ENCODE measurements around the gene SLC25A24. TPM values are rescaled to one million over a fixed set of nuclear protein-coding genes. Genes with fewer than 3 reads are reported as not detected.

The SLC25A24 gene
- polyA plus RNA-seq, 6 donors from 2014 or later: 21.5 to 25.9 (median 24.0) TPM

DNA sequence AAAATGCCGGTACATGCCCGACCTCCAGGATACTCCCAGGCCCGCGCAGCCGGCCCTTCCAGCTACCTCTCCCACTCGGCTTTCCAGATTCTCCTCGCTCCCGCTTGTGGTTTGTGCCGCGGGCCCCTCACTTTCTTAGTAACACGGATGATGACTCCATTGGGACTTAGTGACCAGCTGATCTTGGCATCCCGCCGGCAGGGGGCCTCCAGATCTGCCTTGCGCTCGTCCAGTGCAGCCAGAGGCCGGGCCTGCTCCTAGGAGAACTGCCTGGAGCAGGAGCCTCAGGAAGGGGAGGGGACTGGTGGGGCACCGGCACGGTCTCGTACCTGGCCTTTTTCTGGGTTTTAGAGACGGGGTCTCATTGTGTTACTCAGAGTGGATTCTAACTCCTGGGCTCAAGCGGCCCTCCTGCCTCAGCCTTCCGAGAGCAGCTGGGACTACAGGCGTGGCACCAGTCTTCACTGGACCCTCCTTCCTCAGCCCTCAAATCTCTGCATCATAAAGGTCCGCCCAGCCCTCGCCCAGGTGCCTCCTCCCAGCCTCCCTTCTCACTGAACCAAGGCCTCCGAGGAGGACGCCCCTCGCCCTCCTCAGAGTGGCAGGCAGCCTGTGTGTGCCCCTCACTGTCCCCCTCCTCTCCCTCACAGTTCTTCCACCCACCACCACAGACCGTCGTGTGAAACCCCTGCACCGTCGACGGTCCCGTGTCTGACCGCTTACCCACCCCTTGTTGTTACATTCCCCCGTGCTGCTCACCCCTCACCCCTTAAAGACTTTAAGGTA, 78.6 kb downstream of the SLC25A24 start:
- Mint-ChIP-seq H3K27ac (peak overlapping the region in 2 of 6 donors; percentile 25 to 74), H3K4me1 (peaks cover 20 to 30% (median 21%) of the 10 kb centered on the region in 3 donors), H3K4me3 (no peak overlapping the region), H3K9me3 (no peaks in the 10 kb centered on the region), H3K36me3 (no peaks in the 10 kb centered on the region), H3K27me3 (no peaks in the 10 kb centered on the region)
- ATAC-seq (ENCODE audit: low read depth in 2 of 2) (no peak), DNase-seq (no peak)

DNA sequence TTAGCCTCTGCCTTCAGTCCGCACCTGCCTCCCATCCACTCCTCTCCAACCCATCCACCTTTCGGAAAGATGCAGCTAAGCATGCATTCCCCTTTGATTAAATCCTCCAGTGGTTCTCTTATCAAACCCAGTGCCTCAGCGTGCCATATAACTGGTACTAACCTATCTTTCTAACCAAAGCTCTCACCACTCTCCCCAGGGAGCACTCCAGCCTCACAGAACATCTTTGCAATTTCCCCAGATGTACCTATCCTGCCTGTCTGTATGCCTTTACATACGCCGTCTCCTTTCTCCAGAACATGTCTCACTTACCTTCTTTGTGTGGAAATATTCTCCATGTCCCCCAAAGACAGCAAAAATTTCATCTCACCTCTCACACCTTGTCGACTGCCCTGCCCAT, 80.0 kb downstream of the SLC25A24 start:
- no peaks in the 10 kb centered on the region for H3K36me3 Mint-ChIP-seq
- H3K27ac Mint-ChIP-seq: peak overlapping the region in 2 of 6 donors; percentile 35 to 68
- peak overlapping the region in 1 of 8 donors; percentile 57 for H3K4me3 Mint-ChIP-seq
- DNase-seq (no peak), ATAC-seq (ENCODE audit: low read depth in 2 of 2) (no peak)
- H3K9me3 Mint-ChIP-seq: no peaks in the 10 kb centered on the region
- no peaks in the 10 kb centered on the region for H3K27me3 Mint-ChIP-seq
- H3K4me1 Mint-ChIP-seq: peaks cover 15 to 23% (median 20%) of the 10 kb centered on the region in 3 donors

DNA sequence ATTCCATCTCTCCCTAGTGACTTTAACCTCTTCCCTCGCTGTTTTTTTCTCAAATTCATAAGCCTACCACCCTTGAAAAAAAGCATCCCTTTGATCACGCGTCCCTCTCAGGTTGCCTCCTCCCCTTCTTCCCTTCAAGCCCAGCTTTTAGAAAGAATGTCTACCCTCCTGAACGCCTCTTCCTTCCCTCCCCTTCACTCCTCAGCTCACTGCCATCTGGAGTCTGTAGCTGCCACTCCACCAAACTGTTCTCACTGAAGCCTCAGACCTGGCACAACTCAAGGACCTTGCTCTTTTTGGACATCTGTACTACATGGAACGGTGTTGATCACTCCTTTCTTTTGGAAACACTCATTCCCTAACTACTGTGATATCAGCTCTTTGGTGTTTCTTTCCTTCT, 80.6 kb downstream of the SLC25A24 start:
- Mint-ChIP-seq H3K27me3 (no peaks in the 10 kb centered on the region), H3K4me3 (no peak overlapping the region), H3K4me1 (peaks cover 19 to 24% (median 20%) of the 10 kb centered on the region in 3 donors), H3K36me3 (no peaks in the 10 kb centered on the region), H3K27ac (peak overlapping the region in 3 of 6 donors; percentile 3 to 68 (median 32)), H3K9me3 (no peaks in the 10 kb centered on the region)
- no peak for DNase-seq
- no peak for ATAC-seq (ENCODE audit: low read depth in 2 of 2)

DNA sequence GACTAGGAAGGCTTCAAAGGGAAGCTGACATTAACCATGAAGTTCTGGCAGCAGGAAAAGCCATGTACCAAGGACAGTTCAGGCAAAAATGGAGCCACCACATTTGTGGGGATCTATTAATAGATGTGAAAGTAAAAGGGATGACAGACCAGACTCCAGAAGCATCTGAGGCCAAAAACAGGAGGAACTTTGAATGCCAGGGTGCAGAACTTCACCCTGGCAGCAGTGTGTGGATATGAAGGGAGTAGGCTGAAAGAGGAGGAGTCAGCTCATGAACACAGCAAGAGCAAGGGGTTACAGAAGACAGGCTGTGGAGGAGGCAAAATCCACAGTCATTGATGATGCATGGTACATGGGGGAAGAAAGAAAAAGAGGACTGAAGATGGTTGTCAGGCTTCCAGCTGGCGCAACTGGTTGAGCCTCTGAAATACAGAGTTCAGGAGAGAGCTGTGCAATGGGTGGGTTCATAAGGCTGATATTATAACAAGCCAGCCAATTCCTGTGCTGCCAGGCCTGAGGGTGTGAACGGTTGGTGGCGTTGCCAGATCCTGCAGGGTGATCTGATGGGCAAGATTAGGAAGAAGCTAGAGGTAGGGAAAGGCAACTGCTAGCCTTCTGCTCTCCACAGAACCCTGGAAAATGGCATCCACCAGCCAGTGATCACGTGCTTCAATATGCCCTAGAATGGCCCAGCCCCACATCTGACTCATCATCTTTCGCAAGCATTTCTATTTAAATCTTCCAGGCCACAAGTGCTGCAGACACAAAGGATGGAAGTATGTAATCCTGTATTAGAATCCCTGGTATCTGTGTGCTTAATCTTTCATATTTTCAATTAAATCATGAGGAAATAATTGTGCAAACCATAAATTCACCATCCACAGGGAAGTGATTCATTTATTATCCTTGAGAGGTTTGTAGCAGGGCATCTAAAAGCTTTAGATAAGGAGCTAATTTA, 81.9 kb downstream of the SLC25A24 start:
- ATAC-seq (ENCODE audit: low read depth in 2 of 2): no peak
- Mint-ChIP-seq H3K27me3 (no peaks in the 10 kb centered on the region), H3K4me1 (peaks cover 20 to 31% (median 27%) of the 10 kb centered on the region in 3 donors), H3K4me3 (no peak overlapping the region), H3K27ac (peak overlapping the region in 2 of 6 donors; percentile 56 to 70), H3K36me3 (no peaks in the 10 kb centered on the region), H3K9me3 (no peaks in the 10 kb centered on the region)
- DNase-seq: no peak

DNA sequence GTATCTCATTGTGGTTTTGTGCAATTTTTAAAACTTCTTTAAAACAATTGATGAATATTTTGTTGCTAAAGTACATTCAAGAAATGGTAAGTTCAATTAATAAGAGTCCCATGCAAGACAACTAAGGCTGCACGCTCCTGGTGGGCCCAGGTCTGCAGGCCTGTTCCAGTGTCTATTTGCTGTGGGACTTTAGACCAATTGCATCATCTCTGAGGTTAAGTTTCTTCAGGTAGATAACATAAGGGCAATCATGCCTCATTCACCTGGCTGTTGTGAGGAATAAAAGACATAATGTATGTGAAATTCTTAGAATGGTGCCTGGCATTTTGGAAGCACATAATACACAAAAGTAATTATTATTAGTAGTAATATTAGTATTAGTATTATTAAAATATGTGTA, 82.9 kb downstream of the SLC25A24 start:
- Mint-ChIP-seq H3K27me3 (no peaks in the 10 kb centered on the region), H3K27ac (no peak overlapping the region), H3K4me3 (no peak overlapping the region)

DNA sequence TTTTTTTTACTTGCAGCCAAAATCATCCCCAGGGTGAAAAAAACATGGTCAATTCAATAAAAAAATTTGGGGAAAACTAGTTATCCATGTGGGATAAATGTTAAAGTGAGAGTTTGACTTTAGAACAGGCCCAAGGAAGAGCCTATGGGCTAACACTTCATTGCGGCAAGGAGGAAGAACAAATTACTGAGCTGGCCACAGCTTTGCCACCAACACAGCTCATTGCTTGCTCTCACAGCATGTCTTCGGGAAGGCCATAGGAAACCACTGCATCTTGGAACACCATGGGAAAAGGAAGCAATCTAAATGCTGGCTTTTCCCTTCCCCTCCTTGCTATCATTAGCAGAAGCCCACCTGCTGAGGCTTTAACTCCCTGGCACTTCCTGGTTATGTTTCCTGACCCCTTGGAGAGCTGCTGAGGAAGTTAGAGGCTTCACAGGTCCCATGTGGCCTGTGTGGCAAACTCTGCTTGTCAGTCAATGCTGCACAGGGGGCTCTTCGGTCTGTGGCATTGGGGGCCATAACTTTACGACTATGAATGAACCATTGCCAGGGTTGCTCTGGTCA, 86.0 kb downstream of the SLC25A24 start:
- Mint-ChIP-seq H3K27ac (peak overlapping the region in 2 of 6 donors; percentile 65 to 83), H3K36me3 (no peaks in the 10 kb centered on the region), H3K27me3 (no peaks in the 10 kb centered on the region), H3K9me3 (no peaks in the 10 kb centered on the region), H3K4me1 (peaks cover 7 to 21% (median 15%) of the 10 kb centered on the region in 3 donors), H3K4me3 (peak overlapping the region in 2 of 8 donors; percentile 48 to 63)
- peak; percentile 50 to 61 for ATAC-seq (ENCODE audit: low read depth in 2 of 2)
- no peak for DNase-seq

More for the DNA sequence above, 82.9 kb downstream of the SLC25A24 start:
- peaks cover 20 to 31% (median 27%) of the 10 kb centered on the region in 3 donors for H3K4me1 Mint-ChIP-seq
- no peak for DNase-seq
- ATAC-seq (ENCODE audit: low read depth in 2 of 2): no peak
- no peaks in the 10 kb centered on the region for H3K9me3 Mint-ChIP-seq
- H3K36me3 Mint-ChIP-seq: no peaks in the 10 kb centered on the region

DNA sequence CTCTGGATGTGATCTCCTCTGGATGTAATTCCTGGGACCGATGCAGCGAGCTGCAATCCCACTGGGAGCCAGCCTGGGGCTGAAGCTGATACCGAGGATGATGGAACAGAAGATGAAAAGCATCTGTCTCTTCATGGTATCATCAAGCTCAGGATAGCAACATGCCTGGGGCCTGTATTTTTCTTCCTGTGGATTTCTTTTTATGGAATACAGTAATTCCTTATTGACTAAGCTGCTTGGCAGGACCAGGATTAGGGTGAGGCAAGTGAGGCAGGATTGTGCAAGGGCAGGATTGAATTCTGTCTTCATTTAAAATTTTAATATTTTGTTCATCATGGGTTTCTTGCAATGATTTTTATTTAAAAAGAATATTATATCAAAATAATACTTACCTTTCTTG, 86.6 kb downstream of the SLC25A24 start:
- H3K36me3 Mint-ChIP-seq: no peaks in the 10 kb centered on the region
- ATAC-seq (ENCODE audit: low read depth in 2 of 2) (no peak), DNase-seq (no peak)
- H3K4me1 Mint-ChIP-seq: peaks cover 7 to 21% (median 15%) of the 10 kb centered on the region in 3 donors
- H3K9me3 Mint-ChIP-seq: no peaks in the 10 kb centered on the region
- no peak overlapping the region for H3K4me3 Mint-ChIP-seq
- no peak overlapping the region for H3K27ac Mint-ChIP-seq
- H3K27me3 Mint-ChIP-seq: no peaks in the 10 kb centered on the region

DNA sequence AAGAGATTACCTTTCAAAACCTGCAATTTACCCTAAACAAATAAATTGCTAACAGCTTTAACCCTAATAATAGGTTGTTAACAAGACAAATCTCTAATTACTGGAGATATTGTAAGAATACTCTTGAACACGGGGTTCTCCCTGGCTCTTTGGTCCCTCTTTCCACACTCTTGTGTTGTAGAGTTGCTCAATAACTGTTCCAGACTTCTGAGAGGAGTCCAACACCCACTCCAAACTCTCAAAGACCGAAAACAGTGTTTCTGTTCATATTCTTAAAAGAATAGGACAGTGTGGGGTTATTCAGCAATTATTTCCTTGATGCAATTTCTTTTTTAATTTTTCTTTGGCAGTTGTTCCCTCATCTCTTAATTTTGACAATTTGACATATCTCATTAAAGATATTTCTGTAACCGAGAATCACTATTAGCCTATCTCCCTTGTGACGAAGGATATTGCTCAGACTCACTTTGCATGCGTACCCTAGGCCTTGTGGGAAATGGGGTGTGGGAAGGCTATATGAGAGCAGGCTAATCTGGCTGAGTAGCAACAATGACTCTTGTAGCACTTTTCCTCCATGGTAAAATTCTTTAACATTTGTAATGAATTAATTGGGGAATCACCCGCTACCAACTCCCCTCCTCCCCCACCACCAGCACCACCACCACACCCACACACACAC, 90.7 kb downstream of the SLC25A24 start:
- peak overlapping the region in 1 of 8 donors; percentile 22 for H3K4me3 Mint-ChIP-seq
- H3K9me3 Mint-ChIP-seq: peaks cover 0 to 6% (median 0%) of the 10 kb centered on the region in 7 donors
- ATAC-seq (ENCODE audit: low read depth in 2 of 2) (no peak), DNase-seq (no peak)
- H3K36me3 Mint-ChIP-seq: no peaks in the 10 kb centered on the region
- H3K27ac Mint-ChIP-seq: no peak overlapping the region
- H3K4me1 Mint-ChIP-seq: peaks cover 0 to 7% (median 6%) of the 10 kb centered on the region in 3 donors
- H3K27me3 Mint-ChIP-seq: no peaks in the 10 kb centered on the region

DNA sequence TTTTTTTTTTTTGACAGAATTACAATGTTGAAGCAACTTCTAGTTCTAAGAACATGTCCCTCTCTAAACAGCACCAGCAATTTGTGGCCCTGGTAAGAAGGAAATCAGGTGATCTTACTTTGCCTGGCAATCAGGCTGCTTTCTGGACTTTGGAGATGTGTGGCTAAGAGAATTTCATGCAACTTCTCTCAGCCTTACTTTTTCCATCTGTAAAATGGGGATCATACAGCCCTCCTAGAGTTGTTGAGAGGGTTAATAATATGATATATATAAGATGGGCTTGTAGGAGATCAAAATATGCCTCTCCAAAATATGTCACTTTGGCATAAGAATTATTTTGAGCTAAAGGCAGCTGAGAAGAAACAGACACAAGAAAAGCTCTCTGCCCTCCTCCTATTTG, 92.0 kb downstream of the SLC25A24 start:
- H3K36me3 Mint-ChIP-seq: no peaks in the 10 kb centered on the region
- H3K4me1 Mint-ChIP-seq: no peaks in the 10 kb centered on the region
- H3K9me3 Mint-ChIP-seq: peaks cover 0 to 6% (median 0%) of the 10 kb centered on the region in 7 donors
- DNase-seq (no peak), ATAC-seq (ENCODE audit: low read depth in 2 of 2) (no peak)
- H3K4me3 Mint-ChIP-seq: no peak overlapping the region
- H3K27ac Mint-ChIP-seq: peak overlapping the region in 1 of 6 donors; percentile 47
- H3K27me3 Mint-ChIP-seq: no peaks in the 10 kb centered on the region

DNA sequence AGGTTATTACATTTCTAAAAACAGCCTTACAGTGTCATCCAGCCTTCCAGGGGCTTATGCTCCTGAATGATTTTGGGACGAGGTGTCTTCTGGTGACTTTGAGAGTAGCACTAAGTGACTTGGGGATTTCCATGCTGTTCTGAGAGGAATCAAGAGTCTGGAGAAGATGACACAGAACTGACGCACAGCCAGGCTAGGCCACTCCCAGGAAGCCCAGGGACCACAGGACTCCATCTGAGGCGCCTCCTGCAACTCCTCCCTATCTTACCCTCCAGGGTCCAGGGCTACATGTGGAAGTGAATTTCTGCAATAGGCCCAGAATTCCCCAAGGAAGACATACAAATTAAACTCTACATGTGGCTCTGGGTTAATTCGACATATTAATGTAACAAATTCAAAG, 92.5 kb downstream of the SLC25A24 start:
- H3K9me3 Mint-ChIP-seq: peaks cover 0 to 6% (median 0%) of the 10 kb centered on the region in 7 donors
- H3K4me3 Mint-ChIP-seq: peak overlapping the region in 1 of 8 donors; percentile 35
- H3K27ac Mint-ChIP-seq: peak overlapping the region in 1 of 6 donors; percentile 47
- no peaks in the 10 kb centered on the region for H3K27me3 Mint-ChIP-seq
- H3K4me1 Mint-ChIP-seq: peaks cover 0 to under 1% (median 0%) of the 10 kb centered on the region in 3 donors
- DNase-seq (no peak), ATAC-seq (ENCODE audit: low read depth in 2 of 2) (peak; percentile 48 to 63)
- H3K36me3 Mint-ChIP-seq: no peaks in the 10 kb centered on the region

DNA sequence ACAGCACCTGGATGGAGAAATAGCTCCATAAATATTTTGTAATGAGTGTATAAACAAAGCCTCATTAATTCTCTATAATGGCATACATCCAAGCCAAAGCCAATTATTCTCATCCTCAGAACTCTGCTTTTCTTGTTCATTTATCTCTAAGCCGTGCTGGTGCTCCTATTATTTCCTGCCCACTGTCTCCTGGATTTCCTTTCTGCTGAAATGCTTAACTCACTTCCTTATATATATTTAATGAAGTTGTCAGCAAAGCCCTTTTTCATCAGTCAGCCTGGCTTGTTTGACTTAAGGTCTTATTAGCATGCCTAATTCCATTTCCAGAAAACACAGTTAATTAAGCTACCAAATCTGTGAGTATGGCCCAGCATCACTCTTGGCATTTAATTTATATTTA, 93.4 kb downstream of the SLC25A24 start:
- no peak for ATAC-seq (ENCODE audit: low read depth in 2 of 2)
- no peak for DNase-seq

DNA sequence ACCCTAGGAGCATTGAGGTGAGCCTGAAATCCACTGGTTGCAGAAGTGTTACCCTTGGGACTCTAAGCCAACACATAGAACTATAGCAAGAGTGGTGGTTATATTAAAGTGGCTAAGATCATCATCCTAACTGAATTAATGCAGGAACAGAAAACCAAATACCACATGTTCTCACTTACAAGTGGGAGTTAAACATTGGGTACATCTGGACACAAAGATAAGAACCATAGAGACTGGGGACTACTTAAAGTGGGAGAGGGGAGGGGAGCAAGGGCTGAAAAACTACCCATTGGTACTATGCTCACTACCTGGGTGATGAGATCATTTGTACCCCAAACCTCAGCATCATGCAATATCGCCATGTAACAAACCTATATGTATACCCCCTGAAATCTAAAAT, 100.0 kb downstream of the SLC25A24 start:
- peaks cover 0 to 6% (median 0%) of the 10 kb centered on the region in 3 donors for H3K4me1 Mint-ChIP-seq
- H3K27me3 Mint-ChIP-seq: no peaks in the 10 kb centered on the region
- H3K9me3 Mint-ChIP-seq: peaks cover 0 to 4% (median 0%) of the 10 kb centered on the region in 7 donors
- ATAC-seq (ENCODE audit: low read depth in 2 of 2): no peak
- no peak overlapping the region for H3K27ac Mint-ChIP-seq
- DNase-seq: no peak
- H3K36me3 Mint-ChIP-seq: no peaks in the 10 kb centered on the region
- no peak overlapping the region for H3K4me3 Mint-ChIP-seq

More for the DNA sequence above, 93.4 kb downstream of the SLC25A24 start:
- Mint-ChIP-seq H3K27me3 (no peaks in the 10 kb centered on the region), H3K27ac (no peak overlapping the region), H3K4me1 (peaks cover 0 to 6% (median 0%) of the 10 kb centered on the region in 3 donors), H3K36me3 (no peaks in the 10 kb centered on the region), H3K9me3 (peaks cover 0 to 6% (median 0%) of the 10 kb centered on the region in 7 donors), H3K4me3 (no peak overlapping the region)

All from naive B cell (primary cell).